ENCODE measurements around the gene FZD1.

Gene FZD1

GRCh38 chr7:91293840-91294239, 29.6 kb downstream of the FZD1 start:
- no peak for TF ChIP-seq FOXA1 (IDR thresholded peaks at IDR 0.05)
- TF ChIP-seq SP1 (IDR thresholded peaks at IDR 0.05), result no peak
- no peak for TF ChIP-seq CTBP1 (IDR thresholded peaks at IDR 0.05; ENCODE audit: borderline replicate concordance)
- no peak for TF ChIP-seq HDGF (IDR thresholded peaks at IDR 0.05; ENCODE audit: borderline replicate concordance)
- TF ChIP-seq L3MBTL2 (conservative IDR thresholded peaks at IDR 0.05), result no peak
- no peak for TF ChIP-seq ELF4 (IDR thresholded peaks at IDR 0.05)
- no peak for TF ChIP-seq BHLHE40 (IDR thresholded peaks at IDR 0.05; ENCODE audit: borderline replicate concordance)
- no peak for TF ChIP-seq TARDBP (IDR thresholded peaks at IDR 0.05)
- TF ChIP-seq ARNT (IDR thresholded peaks at IDR 0.05), result no peak
- no peak for TF ChIP-seq SUZ12 (IDR thresholded peaks at IDR 0.05)
- no peak for TF ChIP-seq FOXM1 (IDR thresholded peaks at IDR 0.05; ENCODE audit: borderline replicate concordance)
- no peak for TF ChIP-seq PKNOX1 (IDR thresholded peaks at IDR 0.05)
- TF ChIP-seq NFRKB (IDR thresholded peaks at IDR 0.05), result no peak
- TF ChIP-seq FOXK2 (IDR thresholded peaks at IDR 0.05), result no peak
- TF ChIP-seq LEF1 (IDR thresholded peaks at IDR 0.05; ENCODE audit: borderline replicate concordance), result no peak
- TF ChIP-seq ZNF384 (IDR thresholded peaks at IDR 0.05), result no peak
- POLR2A ChIA-PET, result no interaction called here
- DNase-seq (ENCODE audit: extremely low spot score), result no peak
- CTCF ChIA-PET, result no interaction called here

GRCh38 chr7:91294639-91295220, 30.5 kb downstream of the FZD1 start:
- ChIA-PET CTCF (interaction anchor here (0.6 kb wide), 1 partner anchor 14 kb away, joined by 3 read pairs; no protein-coding TSS in a partner anchor), POLR2A (no interaction called here)
- DNase-seq (ENCODE audit: extremely low spot score), result no peak
- TF ChIP-seq ZNF384 (IDR thresholded peaks at IDR 0.05), result no peak
- TF ChIP-seq L3MBTL2 (conservative IDR thresholded peaks at IDR 0.05), result no peak
- TF ChIP-seq FOXK2 (IDR thresholded peaks at IDR 0.05), result no peak
- TF ChIP-seq NFRKB (IDR thresholded peaks at IDR 0.05), result no peak
- TF ChIP-seq ELF4 (IDR thresholded peaks at IDR 0.05), result no peak
- no peak for TF ChIP-seq CTBP1 (IDR thresholded peaks at IDR 0.05; ENCODE audit: borderline replicate concordance)
- TF ChIP-seq LEF1 (IDR thresholded peaks at IDR 0.05; ENCODE audit: borderline replicate concordance), result no peak
- TF ChIP-seq HDGF (IDR thresholded peaks at IDR 0.05; ENCODE audit: borderline replicate concordance), result no peak
- no peak for TF ChIP-seq PKNOX1 (IDR thresholded peaks at IDR 0.05)
- no peak for TF ChIP-seq BHLHE40 (IDR thresholded peaks at IDR 0.05; ENCODE audit: borderline replicate concordance)
- no peak for TF ChIP-seq TARDBP (IDR thresholded peaks at IDR 0.05)
- no peak for TF ChIP-seq FOXM1 (IDR thresholded peaks at IDR 0.05; ENCODE audit: borderline replicate concordance)
- TF ChIP-seq ARNT (IDR thresholded peaks at IDR 0.05), result no peak
- TF ChIP-seq FOXA1 (IDR thresholded peaks at IDR 0.05), result no peak

GRCh38 chr7:91295576-91295975, 31.3 kb downstream of the FZD1 start:
- no peak for DNase-seq (ENCODE audit: extremely low spot score)
- ChIA-PET CTCF (interaction anchor here (0.6 kb wide), 1 partner anchor 15 kb away, joined by 3 read pairs; no protein-coding TSS in a partner anchor), POLR2A (no interaction called here)
- TF ChIP-seq HDGF (IDR thresholded peaks at IDR 0.05; ENCODE audit: borderline replicate concordance), result no peak
- TF ChIP-seq SP1 (IDR thresholded peaks at IDR 0.05), result no peak
- TF ChIP-seq L3MBTL2 (conservative IDR thresholded peaks at IDR 0.05), result no peak
- TF ChIP-seq BHLHE40 (IDR thresholded peaks at IDR 0.05; ENCODE audit: borderline replicate concordance), result no peak
- TF ChIP-seq ZNF384 (IDR thresholded peaks at IDR 0.05), result no peak
- TF ChIP-seq FOXA1 (IDR thresholded peaks at IDR 0.05), result no peak
- TF ChIP-seq NFRKB (IDR thresholded peaks at IDR 0.05), result no peak
- no peak for TF ChIP-seq FOXK2 (IDR thresholded peaks at IDR 0.05)
- no peak for TF ChIP-seq PKNOX1 (IDR thresholded peaks at IDR 0.05)
- no peak for TF ChIP-seq ELF4 (IDR thresholded peaks at IDR 0.05)
- TF ChIP-seq FOXM1 (IDR thresholded peaks at IDR 0.05; ENCODE audit: borderline replicate concordance), result no peak
- no peak for TF ChIP-seq CTBP1 (IDR thresholded peaks at IDR 0.05; ENCODE audit: borderline replicate concordance)
- TF ChIP-seq SUZ12 (IDR thresholded peaks at IDR 0.05), result no peak

GRCh38 chr7:91297939-91298338, 33.7 kb downstream of the FZD1 start:
- POLR2A ChIA-PET, result no interaction called here
- no peak for DNase-seq (ENCODE audit: extremely low spot score)
- no peak for TF ChIP-seq FOXK2 (IDR thresholded peaks at IDR 0.05)
- no peak for TF ChIP-seq FOXA1 (IDR thresholded peaks at IDR 0.05)
- TF ChIP-seq SUZ12 (IDR thresholded peaks at IDR 0.05), result no peak
- TF ChIP-seq CTBP1 (IDR thresholded peaks at IDR 0.05; ENCODE audit: borderline replicate concordance), result no peak
- TF ChIP-seq LEF1 (IDR thresholded peaks at IDR 0.05; ENCODE audit: borderline replicate concordance), result no peak
- no peak for TF ChIP-seq ELF4 (IDR thresholded peaks at IDR 0.05)
- TF ChIP-seq L3MBTL2 (conservative IDR thresholded peaks at IDR 0.05), result no peak
- no peak for TF ChIP-seq TARDBP (IDR thresholded peaks at IDR 0.05)
- no peak for TF ChIP-seq NFRKB (IDR thresholded peaks at IDR 0.05)
- no peak for TF ChIP-seq PKNOX1 (IDR thresholded peaks at IDR 0.05)
- TF ChIP-seq BHLHE40 (IDR thresholded peaks at IDR 0.05; ENCODE audit: borderline replicate concordance), result no peak
- TF ChIP-seq ZNF384 (IDR thresholded peaks at IDR 0.05), result no peak
- no peak for TF ChIP-seq ARNT (IDR thresholded peaks at IDR 0.05)
- no peak for TF ChIP-seq FOXM1 (IDR thresholded peaks at IDR 0.05; ENCODE audit: borderline replicate concordance)
- TF ChIP-seq SP1 (IDR thresholded peaks at IDR 0.05), result no peak
- TF ChIP-seq HDGF (IDR thresholded peaks at IDR 0.05; ENCODE audit: borderline replicate concordance), result no peak
- CTCF ChIA-PET, result no interaction called here

Data from HEK293T (cell line).